CD4-positive, alpha-beta T cell treated with Interleukin-6 at 100 ng/mL for 8 hours (primary cell): ENCODE results near the gene LIMCH1.
"Not testable (repeated sequence)": the region's sequence is repeated elsewhere in the genome, so short reads cannot be mapped to it uniquely, and the experiment has no call there.

Source experiments
- DNase-seq: peaks from one replicate; pipeline ENCODE4 v3.0.0-alpha.2; 2020; ENCODE audit warnings: mixed read lengths, low spot score

The LIMCH1 gene, protein sequence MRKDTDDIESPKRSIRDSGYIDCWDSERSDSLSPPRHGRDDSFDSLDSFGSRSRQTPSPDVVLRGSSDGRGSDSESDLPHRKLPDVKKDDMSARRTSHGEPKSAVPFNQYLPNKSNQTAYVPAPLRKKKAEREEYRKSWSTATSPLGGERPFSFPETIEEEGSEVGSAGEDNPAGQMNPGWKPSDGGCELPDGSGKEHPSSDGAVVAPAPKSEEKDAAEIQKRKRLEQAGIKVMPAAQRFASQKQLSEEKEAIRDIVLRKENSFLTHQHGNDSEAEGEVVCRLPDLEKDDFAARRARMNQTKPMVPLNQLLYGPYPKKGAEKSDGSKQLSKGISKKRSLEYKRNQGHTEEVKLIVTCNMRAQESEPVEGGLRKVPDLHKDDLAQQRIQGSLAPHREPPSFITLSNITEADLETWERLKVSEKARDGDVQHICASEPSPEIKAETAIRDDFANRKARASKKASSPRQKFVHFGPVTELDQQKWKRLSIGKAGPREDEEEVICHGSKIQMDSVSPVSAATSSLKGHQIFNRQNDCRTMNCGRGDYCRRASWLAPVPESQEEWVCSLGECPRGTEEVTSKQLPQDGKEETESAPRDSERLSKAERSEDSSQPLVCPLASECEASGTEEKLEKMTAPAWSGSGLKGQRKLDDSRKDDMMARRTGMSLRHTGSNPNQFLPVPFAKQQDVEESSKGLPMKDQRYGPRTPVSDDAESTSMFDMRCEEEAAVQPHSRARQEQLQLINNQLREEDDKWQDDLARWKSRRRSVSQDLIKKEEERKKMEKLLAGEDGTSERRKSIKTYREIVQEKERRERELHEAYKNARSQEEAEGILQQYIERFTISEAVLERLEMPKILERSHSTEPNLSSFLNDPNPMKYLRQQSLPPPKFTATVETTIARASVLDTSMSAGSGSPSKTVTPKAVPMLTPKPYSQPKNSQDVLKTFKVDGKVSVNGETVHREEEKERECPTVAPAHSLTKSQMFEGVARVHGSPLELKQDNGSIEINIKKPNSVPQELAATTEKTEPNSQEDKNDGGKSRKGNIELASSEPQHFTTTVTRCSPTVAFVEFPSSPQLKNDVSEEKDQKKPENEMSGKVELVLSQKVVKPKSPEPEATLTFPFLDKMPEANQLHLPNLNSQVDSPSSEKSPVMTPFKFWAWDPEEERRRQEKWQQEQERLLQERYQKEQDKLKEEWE (N-terminal part only)

GRCh38 chr4:41538017-41538733, at the start of gene LIMCH1:
Gene LIMCH1 (plus strand): TSS chr4:41538157. CDS start chr4:41605996, 67,839 bp downstream.
- no peak for DNase-seq

GRCh38 chr4:41491081-41491576, 46.8 kb upstream of the LIMCH1 start:
- not testable (repeated sequence) for DNase-seq

- no peak for DNase-seq
These were observed 41.0 kb upstream of the LIMCH1 start for GRCh38 chr4:41496977-41497376.

DNA sequence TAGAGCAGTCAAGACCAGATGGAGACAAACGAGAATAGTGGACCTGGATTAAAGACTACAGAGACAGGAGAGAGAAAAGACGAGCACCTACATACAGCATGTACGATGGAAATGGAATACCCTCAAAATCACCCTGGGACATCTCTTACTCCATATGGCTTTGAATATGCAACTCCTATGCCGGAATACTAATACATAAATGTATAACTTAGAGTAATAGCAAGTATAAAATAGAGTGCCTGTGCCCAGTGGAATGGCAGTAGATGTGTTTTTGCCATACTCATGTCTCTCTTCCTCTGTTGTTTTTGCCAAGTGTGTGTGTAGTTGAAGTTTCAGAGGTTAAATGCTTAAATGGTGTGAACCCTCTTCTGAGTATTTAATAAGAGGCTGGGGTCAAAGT, 39.8 kb upstream of the LIMCH1 start:
- DNase-seq, result no peak

GRCh38 chr4:41504167-41504818, 33.7 kb upstream of the LIMCH1 start:
- DNase-seq, result no peak

- no peak for DNase-seq
These were observed 32.7 kb upstream of the LIMCH1 start for GRCh38 chr4:41505161-41505661.

GRCh38 chr4:41506130-41506529, 31.8 kb upstream of the LIMCH1 start:
- DNase-seq, result no peak

GRCh38 chr4:41507291-41507947, 30.5 kb upstream of the LIMCH1 start:
- DNase-seq, result no peak

DNA sequence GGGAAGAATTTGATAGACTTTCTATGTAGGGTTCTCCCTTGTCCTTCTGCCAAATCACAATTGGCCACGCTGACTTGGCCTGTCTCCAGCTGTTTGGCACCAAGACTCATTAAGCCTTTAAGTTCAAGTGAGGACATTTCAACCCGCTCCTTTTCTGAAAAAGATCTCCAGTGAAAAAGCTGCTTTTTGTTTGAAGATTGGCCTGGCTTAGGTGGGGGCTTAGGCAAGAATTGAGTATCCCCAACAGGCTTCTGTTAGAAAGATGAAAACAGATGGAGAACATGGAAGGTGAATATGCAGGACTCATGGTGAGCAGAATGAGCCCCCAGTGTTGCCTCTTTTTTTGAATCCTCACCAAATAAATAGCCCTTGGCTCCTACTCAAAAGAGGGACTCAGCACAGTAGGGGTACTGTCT, 28.5 kb upstream of the LIMCH1 start:
- DNase-seq, result no peak

DNA sequence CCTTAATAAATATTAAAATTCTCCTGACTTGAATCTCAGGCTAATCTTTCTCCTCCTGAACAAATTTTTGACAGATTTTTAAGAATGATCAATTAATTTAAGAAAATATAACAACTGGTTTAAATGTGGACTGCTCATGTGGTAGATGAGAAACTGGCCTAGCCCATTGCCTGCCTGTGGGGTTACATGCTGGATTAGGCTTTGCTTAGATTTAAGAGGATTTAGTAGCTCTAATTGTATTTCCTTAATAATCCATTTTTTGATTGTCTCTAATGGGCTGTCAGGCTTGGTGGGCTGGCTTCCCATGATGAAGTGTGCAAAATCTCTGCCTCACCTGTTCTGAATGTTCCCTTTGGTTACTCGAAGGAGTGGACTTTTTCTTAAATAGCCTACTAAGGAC, 27.8 kb upstream of the LIMCH1 start:
- DNase-seq, result no peak

DNA sequence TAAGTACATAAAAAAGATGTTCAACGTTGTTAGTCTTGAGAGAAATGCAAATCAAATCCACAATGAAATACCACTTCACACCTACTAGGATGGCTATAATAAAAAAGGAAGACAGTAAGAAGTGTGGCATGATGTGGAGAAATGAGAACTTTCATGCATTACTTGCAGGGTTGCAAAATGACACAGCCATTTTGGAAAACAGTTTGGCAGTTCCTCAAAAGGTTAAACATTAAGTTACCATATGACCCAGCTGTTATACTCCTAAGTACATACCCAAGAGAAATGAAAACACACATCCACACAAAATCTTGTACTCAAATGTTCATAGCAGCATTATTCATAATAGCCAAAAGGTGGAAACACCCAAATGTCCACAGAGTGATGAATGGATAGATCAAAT, 25.8 kb upstream of the LIMCH1 start:
- no peak for DNase-seq

DNA sequence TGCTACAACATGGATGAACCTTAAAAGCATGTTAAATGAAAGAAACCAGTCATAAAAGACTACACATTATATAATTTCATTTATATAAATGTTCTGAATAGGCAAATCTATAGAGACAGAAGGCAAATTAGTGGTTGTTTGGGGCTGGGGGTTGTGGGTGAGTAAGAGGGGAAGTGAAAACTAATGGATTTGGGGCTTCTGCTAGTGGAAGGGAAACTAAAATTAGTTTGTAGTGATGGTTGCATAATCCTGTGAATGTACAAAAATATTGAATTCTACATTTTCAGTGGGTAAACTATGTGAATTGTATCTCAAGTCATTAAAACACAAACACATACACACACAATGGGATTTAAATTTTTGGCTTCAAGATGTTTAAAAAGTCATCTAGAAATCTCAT, 25.4 kb upstream of the LIMCH1 start:
- DNase-seq, result no peak

DNA sequence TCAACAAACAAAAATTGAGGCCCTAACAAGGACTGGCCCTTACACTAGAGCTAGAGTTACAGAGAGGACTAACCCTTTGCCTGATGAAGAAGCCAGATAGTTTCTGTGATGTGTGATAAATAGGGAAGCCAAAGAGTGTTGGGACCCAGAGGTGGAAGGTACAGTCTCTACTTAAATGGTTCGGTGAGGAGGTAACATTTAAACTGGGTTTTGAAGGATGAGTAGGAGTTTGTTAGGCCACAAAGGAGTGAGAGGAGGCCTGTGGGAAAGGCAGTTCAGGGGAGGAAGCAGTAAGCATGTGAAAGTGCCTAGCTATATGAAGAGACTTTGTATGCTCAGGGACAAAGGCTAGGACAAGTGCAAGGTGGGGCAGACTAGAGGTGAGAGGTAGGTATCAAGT, 23.8 kb upstream of the LIMCH1 start:
- DNase-seq, result no peak

- no peak for DNase-seq
These were observed 23.0 kb upstream of the LIMCH1 start for GRCh38 chr4:41514766-41515481.

DNA sequence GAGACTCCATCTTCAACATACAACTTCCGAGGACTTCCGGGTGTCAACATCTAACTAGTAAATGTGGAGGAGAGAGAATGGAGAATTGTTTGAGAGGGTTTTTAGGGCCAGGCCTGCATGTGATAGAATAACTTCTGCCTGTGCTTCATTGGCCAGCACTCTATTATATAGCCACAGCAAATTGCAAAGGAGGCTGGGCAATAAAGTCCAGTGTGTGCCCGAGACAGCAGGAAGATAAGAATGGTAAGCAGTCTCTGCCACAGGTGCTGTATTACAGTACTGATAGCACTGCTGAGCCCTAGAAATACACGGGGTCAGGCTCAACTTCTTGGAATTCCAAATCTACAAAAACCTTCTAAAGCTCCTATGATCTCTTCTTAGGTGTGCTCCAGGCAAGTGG, 20.8 kb upstream of the LIMCH1 start:
- no peak for DNase-seq

DNA sequence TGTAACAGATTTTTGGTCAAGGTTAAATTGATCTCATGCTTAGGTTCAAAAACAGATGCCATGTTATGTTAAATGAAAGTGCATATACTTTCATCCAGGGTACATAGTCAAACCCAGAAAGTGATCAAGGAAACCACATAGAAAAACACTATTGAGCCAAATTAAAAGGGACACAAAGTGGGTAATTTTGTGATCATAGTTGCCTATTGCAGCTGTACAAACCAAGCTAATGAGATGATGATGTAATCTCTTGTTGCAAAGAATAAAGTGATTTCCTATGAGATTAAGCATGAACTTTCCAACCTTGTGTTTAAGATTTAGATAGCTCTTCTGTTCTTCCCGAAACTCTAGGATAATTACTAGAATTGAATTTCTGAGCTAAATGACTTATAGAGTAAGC, 20.2 kb upstream of the LIMCH1 start:
- DNase-seq, result no peak

DNA sequence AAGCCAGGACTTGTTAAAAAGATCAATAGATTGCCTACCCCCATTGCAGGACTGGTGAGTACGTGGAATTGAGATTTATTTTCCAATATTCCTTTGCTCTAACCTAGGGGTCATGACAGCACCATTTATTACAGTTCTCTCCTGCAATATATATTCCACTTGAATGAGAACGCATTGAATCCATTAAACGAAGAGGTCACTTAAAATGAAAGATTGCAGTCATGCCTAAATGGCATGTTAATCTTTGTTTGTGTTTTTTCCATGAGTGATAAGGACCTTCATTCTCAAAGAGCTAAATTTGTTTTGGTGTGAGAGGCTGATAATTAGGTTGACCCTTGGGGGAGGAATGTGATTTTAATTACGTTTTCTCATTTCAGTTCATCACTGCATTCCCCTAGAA, 13.5 kb upstream of the LIMCH1 start:
- no peak for DNase-seq

- DNase-seq, result no peak
These were observed 12.8 kb upstream of the LIMCH1 start for GRCh38 chr4:41525129-41525528.

DNA sequence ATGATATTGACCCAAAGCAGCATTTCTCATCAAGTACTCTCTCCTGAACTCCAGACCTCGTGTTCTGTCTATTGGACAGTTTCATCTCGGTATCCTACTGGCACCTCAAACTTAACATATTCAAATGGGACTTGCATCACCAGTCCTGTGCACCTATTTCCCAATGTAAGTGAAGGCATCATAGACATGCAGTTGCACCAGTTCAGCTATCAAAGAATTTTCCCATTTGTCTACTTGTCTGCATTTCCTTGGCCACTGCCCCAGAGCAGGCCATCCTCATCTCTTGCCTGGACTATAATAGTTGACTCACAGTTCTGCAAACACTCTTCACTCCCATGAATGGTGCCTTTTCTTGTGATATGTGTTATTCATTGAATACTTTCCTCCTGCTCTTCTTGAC, 11.3 kb upstream of the LIMCH1 start:
- DNase-seq, result no peak
